ENCODE data around the gene ARHGAP10. TPM values are rescaled to one million over a fixed set of nuclear protein-coding genes. Genes with fewer than 3 reads are reported as not detected.

Gene ARHGAP10
- total and polyA plus RNA-seq, 2 donors (not counting 1 experiment from before 2014, with no cell fraction given) = 0.10 to 0.34 TPM

DNA sequence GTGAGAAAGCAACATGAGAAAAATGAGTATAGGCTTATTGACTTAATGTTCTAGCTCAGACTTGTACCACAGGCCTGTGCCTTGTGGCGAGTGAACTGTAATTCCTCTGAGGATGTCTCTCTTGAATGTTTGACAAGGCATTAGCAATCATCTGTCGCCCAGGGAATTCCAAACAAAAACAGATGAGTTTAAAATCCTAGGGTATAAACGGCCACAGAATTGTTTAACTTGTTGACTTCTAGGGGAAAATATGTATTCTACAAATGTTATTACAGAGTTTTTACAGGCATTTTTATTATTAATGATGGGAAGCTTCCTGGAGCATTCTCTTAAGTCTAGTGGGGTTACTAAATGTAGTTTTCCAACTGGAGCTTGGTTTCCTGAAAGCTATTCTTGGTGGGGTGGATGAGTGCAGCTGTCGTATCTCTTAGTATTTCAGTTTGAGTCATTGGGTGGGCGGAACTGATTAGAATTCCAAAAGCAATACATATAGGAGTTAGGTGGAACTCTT, 40.6 kb downstream of the ARHGAP10 start:
- H3K79me2 ChIP-seq (ENCODE audit: control insufficient read depth, insufficient read depth, low read length) = no peaks in the 10 kb centered on the region
- CTCF ChIA-PET = no interaction called here
- no peaks in the 10 kb centered on the region for H3K4me1 ChIP-seq (ENCODE audit: control insufficient read depth in 2 of 2, insufficient read depth in 2 of 2, low read length in 2 of 2)
- H3K4me3 ChIP-seq (ENCODE audit: control extremely low read depth in 1 of 5, extremely low read depth in 1 of 5, insufficient read depth in 1 of 5, low read depth in 2 of 5, low read length in 4 of 5) = no peak overlapping the region
- TF ChIP-seq EZH2 (IDR thresholded peaks at IDR 0.05; ENCODE audit: borderline replicate concordance, insufficient read depth, low read depth, low read length, poor library complexity, severe bottlenecking) (no peak), CTCF (IDR thresholded peaks at IDR 0.05) (no peak)
- POLR2A ChIA-PET = no interaction called here
- Mint-ChIP-seq H3K4me1 (no peaks in the 10 kb centered on the region), H3K4me3 (no peak overlapping the region), H3K27me3 (no peaks in the 10 kb centered on the region), H3K9me3 (ENCODE audit: insufficient read depth) (no peaks in the 10 kb centered on the region), H3K27ac (no peak overlapping the region)
- no peaks in the 10 kb centered on the region for H4K20me1 ChIP-seq (ENCODE audit: control insufficient read depth, insufficient read depth, low read length, poor library complexity, severe bottlenecking)
- H3K36me3 ChIP-seq (replicated peaks in 1 of 2; ENCODE audit: control extremely low read depth in 1 of 2, control insufficient read depth in 1 of 2, extremely low read depth in 1 of 2, insufficient read depth in 2 of 2, low read length in 1 of 2) = no peaks in the 10 kb centered on the region
- DNase-seq = no peak
- intact Hi-C loops (cut with micrococcal nuclease) = no loop called here
- no peak for ATAC-seq (ENCODE audit: low read depth)
- H3K9ac ChIP-seq (ENCODE audit: low read length) = no peak overlapping the region
- no peaks in the 10 kb centered on the region for H3K9me3 ChIP-seq (ENCODE audit: control extremely low read depth in 1 of 3, control insufficient read depth in 2 of 3, insufficient read depth in 1 of 3, low read length in 2 of 3)
- no peaks in the 10 kb centered on the region for H3K27me3 ChIP-seq (replicated peaks in 1 of 4; ENCODE audit: control extremely low read depth in 1 of 4, control insufficient read depth in 3 of 4, insufficient read depth in 4 of 4, low read length in 3 of 4)
- H3K27ac ChIP-seq (ENCODE audit: low read length in 2 of 2) = no peak overlapping the region
- WGBS (ENCODE audit: insufficient coverage) = 90% methylated on average over 2 of the region's 5 CpGs
- H2AFZ ChIP-seq (ENCODE audit: insufficient read depth, low read depth, low read length, poor library complexity, severe bottlenecking) = no peak overlapping the region
- H3K4me2 ChIP-seq (replicated peaks; ENCODE audit: low read depth, low read length, poor library complexity, severe bottlenecking) = no peak overlapping the region

GRCh38 chr4:147773261-147774184, 41.6 kb downstream of the ARHGAP10 start:
- CTCF ChIA-PET = no interaction called here
- TF ChIP-seq CTCF (IDR thresholded peaks at IDR 0.05) (no peak), EZH2 (IDR thresholded peaks at IDR 0.05; ENCODE audit: borderline replicate concordance, insufficient read depth, low read depth, low read length, poor library complexity, severe bottlenecking) (no peak)
- Histone ChIP-seq H3K27ac (ENCODE audit: low read length in 2 of 2) (no peak overlapping the region), H3K79me2 (ENCODE audit: control insufficient read depth, insufficient read depth, low read length) (no peaks in the 10 kb centered on the region), H3K4me2 (replicated peaks; ENCODE audit: low read depth, low read length, poor library complexity, severe bottlenecking) (no peak overlapping the region), H3K9ac (ENCODE audit: low read length) (no peak overlapping the region), H3K36me3 (replicated peaks in 1 of 2; ENCODE audit: control extremely low read depth in 1 of 2, control insufficient read depth in 1 of 2, extremely low read depth in 1 of 2, insufficient read depth in 2 of 2, low read length in 1 of 2) (no peaks in the 10 kb centered on the region), H3K27me3 (replicated peaks in 1 of 4; ENCODE audit: control extremely low read depth in 1 of 4, control insufficient read depth in 3 of 4, insufficient read depth in 4 of 4, low read length in 3 of 4) (no peaks in the 10 kb centered on the region), H3K9me3 (ENCODE audit: control extremely low read depth in 1 of 3, control insufficient read depth in 2 of 3, insufficient read depth in 1 of 3, low read length in 2 of 3) (no peaks in the 10 kb centered on the region), H3K4me1 (ENCODE audit: control insufficient read depth in 2 of 2, insufficient read depth in 2 of 2, low read length in 2 of 2) (no peaks in the 10 kb centered on the region), H4K20me1 (ENCODE audit: control insufficient read depth, insufficient read depth, low read length, poor library complexity, severe bottlenecking) (no peaks in the 10 kb centered on the region), H2AFZ (ENCODE audit: insufficient read depth, low read depth, low read length, poor library complexity, severe bottlenecking) (no peak overlapping the region), H3K4me3 (ENCODE audit: control extremely low read depth in 1 of 5, extremely low read depth in 1 of 5, insufficient read depth in 1 of 5, low read depth in 2 of 5, low read length in 4 of 5) (no peak overlapping the region)
- intact Hi-C loops (cut with micrococcal nuclease) = no loop called here
- ATAC-seq (ENCODE audit: low read depth) = no peak
- POLR2A ChIA-PET = no interaction called here
- Mint-ChIP-seq H3K27me3 (peaks cover 3% of the 10 kb centered on the region), H3K4me1 (no peaks in the 10 kb centered on the region), H3K4me3 (no peak overlapping the region), H3K27ac (no peak overlapping the region), H3K9me3 (ENCODE audit: insufficient read depth) (no peaks in the 10 kb centered on the region)
- 100% methylated on average over 1 of the region's 3 CpGs for WGBS (ENCODE audit: insufficient coverage)
- no peak for DNase-seq

Measured in B cell (primary cell).